Measurements from ENCODE around the gene PNMT.

DNA sequence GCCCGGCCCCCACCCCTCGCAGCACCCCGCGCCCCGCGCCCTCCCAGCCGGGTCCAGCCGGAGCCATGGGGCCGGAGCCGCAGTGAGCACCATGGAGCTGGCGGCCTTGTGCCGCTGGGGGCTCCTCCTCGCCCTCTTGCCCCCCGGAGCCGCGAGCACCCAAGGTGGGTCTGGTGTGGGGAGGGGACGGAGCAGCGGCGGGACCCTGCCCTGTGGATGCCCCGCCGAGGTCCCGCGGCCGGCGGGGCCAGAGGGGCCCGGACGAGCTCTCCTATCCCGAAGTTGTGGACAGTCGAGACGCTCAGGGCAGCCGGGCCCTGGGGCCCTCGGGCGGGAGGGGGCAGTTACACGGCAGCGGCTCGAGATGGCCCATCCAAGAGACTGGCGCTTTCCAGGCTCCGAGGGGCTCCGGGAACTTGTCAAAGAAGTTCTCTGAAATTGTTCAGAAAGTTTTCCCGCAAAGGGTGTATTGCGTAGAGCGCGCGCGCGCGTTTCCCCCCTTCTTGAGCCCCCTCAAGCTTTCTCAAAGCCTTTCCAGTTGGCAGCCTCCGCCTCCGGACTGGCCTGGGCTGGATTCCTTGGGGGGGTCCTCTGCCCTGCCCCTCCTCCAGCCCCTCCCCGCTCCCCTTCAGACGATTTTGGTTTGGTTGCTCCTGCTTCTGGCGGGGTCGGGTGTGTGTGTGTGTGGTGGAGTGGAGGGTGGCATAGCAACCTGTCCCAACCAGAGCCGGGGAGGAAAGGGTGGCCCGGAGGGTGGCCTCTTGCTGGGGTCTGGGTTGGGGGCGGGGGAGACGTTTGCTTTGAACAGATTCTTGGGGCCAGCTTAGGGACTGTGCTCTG is 32.1 kb downstream of the PNMT start:
- TF ChIP-seq, protein P1, sequence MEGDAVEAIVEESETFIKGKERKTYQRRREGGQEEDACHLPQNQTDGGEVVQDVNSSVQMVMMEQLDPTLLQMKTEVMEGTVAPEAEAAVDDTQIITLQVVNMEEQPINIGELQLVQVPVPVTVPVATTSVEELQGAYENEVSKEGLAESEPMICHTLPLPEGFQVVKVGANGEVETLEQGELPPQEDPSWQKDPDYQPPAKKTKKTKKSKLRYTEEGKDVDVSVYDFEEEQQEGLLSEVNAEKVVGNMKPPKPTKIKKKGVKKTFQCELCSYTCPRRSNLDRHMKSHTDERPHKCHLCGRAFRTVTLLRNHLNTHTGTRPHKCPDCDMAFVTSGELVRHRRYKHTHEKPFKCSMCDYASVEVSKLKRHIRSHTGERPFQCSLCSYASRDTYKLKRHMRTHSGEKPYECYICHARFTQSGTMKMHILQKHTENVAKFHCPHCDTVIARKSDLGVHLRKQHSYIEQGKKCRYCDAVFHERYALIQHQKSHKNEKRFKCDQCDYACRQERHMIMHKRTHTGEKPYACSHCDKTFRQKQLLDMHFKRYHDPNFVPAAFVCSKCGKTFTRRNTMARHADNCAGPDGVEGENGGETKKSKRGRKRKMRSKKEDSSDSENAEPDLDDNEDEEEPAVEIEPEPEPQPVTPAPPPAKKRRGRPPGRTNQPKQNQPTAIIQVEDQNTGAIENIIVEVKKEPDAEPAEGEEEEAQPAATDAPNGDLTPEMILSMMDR (IDR thresholded peaks at IDR 0.05) = no peak
- no peak for TF ChIP-seq POLR2AphosphoS5 (IDR thresholded peaks at IDR 0.05; ENCODE audit: low read depth, low read length)
- TF ChIP-seq, protein P2, sequence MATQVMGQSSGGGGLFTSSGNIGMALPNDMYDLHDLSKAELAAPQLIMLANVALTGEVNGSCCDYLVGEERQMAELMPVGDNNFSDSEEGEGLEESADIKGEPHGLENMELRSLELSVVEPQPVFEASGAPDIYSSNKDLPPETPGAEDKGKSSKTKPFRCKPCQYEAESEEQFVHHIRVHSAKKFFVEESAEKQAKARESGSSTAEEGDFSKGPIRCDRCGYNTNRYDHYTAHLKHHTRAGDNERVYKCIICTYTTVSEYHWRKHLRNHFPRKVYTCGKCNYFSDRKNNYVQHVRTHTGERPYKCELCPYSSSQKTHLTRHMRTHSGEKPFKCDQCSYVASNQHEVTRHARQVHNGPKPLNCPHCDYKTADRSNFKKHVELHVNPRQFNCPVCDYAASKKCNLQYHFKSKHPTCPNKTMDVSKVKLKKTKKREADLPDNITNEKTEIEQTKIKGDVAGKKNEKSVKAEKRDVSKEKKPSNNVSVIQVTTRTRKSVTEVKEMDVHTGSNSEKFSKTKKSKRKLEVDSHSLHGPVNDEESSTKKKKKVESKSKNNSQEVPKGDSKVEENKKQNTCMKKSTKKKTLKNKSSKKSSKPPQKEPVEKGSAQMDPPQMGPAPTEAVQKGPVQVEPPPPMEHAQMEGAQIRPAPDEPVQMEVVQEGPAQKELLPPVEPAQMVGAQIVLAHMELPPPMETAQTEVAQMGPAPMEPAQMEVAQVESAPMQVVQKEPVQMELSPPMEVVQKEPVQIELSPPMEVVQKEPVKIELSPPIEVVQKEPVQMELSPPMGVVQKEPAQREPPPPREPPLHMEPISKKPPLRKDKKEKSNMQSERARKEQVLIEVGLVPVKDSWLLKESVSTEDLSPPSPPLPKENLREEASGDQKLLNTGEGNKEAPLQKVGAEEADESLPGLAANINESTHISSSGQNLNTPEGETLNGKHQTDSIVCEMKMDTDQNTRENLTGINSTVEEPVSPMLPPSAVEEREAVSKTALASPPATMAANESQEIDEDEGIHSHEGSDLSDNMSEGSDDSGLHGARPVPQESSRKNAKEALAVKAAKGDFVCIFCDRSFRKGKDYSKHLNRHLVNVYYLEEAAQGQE (IDR thresholded peaks at IDR 0.05; ENCODE audit: insufficient read depth in 1 of 2, low read depth in 2 of 2, low read length in 1 of 2) = no peak
